Kidney glomerular epithelial cell (primary cell): ENCODE measurements around the gene THTPA.
A peak's percentile ranks its signal among the peaks of the same experiment; 100 is the strongest.

Source experiments
- DNase-seq: peaks from one replicate; lab custom pipeline; 2025; lab: John Stamatoyannopoulos, UW

Gene THTPA

DNA sequence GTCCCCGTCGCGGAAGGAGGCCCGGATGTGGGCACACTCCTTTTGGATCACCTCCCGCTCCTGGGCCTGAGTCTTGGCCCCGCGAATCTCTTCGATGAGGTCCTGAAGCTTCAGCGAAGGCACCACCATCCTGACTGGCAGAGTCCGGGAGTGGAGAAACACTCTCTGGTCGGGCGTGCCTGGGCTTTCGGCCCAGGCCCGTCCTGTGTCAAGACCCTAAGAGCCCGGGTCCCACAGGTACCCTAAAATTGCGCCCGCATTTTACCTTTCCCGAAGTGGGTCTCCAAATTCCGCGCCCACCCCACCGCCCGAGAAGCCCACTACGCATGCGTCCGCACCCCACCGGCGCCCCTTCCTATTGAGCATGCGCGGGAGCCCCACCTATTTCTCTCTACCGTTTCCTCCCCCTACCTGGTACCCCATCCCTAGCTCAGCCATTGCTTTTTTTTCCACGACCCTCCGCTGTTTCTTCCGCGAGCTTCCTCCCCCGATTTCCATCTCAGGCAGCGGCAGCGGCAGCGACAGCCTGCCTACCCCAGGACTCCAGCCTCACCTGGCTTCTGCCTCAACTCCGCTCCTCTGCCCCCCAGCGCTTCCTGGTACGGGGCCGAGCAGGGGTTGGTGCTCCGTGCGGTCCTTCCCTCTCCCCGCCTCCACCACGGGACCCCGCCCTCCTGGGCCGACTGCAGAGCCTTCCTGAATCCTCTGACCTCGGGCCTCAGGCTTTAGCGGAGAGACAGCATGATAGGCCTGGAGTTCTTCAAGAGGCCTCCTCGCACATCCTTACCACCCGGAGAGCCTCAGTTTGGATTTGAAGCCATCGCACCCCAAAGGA lies 11.3 kb downstream of the THTPA start, which contains the start of gene AP1G2:
AP1G2 (minus strand) TSS at position 606 of the 835 bp plus-strand sequence; CDS start at position 129, 477 bp downstream.
- DNase-seq = peak; percentile 85

DNA sequence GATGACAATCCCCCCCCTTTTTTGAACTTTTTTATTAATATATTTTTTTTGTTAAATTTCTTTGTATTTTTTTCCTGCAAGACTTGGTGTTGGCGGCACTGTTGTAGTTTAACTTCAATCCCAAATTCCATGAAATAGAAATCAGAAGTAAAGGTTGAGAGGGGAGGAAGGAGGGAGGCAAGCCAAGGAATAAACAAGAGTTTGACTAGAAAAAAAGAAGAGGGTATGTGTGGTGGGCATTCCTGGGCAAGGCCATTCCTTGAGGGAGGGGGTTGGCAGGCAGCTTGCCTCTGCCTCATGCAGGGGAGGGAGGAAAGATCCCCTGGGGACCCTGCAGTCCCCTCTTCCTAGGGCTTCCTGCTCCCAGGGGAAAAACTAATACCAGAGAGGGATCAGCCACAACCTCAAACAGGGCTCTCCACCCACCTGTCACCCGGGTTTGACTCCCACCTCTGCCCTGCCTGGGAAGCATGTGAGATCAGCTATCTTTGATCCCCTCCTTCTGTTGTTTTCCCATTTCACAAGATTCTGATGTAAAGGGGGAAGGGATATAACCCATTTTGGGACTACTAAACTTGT lies 12.0 kb downstream of the THTPA start:
- DNase-seq = no peak

DNA sequence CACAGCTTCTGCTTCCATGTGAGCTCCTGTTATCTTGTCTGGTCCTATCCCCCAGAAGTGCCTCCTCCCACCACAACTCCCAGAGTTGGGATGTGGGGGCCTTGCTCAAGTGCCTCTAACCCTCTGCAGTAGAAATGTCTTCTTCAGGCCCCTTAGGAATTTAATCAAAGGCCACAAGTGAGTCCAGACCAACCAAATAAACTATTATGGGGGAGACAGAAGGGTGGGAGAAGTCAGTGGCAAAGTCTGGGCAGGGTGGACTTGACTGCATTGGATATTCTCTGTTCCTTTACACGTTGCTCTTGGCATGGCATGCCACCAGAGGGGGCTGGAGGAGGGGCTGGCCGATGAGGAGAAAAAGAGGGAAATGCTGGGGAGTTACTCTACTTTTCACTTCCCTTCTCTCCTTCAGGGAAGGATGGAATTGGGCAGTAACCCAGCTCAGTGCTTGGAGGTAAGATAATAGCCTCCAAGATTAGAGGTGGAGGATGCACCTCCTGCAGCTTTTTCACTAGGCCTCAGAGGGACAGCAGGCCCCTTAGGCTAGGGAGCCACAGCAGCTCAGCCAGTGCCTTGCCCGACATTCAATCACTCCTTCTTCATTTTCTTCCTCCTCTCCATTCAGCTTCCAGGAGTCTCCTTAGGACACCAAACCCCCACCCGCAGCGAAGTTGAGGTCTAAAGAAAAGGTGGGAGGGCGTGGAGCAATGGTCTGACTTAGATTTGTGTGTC lies 12.7 kb downstream of the THTPA start:
- DNase-seq = peak; percentile 16

DNA sequence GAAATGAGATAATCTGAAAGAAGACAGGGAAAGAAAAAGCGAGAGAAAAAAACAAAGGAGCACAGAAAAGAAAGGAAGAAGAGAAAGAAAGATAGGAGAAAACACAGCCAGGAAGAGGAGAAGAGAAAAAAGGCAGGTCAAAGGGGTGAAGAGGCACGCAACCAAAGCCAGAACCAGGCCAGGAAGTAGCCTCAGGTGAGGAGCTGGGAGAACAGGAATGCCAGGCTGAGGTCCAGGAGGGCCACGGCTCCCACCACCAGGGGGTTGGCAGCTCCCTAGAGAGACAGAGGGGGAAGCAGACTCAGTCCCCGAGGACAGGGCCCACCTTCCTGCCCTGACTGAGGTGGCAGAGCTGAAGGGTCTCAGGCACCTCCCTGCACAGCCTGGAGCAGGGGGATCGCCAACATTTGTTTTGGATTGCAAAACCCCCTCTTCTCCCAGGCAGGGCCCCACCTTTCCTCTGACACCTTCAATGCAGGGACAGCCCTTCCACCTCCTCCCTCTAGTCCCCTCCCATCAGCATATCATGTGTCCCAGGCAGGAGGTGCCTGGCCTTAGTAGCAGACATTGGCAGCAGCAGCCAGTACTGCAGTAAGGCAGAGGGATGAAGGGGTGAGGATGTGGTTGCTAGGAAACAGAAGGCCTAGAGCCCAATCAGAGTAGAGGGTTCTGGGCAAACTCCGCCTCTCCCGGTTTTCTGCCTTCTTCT lies 13.5 kb downstream of the THTPA start:
- DNase-seq = no peak

DNA sequence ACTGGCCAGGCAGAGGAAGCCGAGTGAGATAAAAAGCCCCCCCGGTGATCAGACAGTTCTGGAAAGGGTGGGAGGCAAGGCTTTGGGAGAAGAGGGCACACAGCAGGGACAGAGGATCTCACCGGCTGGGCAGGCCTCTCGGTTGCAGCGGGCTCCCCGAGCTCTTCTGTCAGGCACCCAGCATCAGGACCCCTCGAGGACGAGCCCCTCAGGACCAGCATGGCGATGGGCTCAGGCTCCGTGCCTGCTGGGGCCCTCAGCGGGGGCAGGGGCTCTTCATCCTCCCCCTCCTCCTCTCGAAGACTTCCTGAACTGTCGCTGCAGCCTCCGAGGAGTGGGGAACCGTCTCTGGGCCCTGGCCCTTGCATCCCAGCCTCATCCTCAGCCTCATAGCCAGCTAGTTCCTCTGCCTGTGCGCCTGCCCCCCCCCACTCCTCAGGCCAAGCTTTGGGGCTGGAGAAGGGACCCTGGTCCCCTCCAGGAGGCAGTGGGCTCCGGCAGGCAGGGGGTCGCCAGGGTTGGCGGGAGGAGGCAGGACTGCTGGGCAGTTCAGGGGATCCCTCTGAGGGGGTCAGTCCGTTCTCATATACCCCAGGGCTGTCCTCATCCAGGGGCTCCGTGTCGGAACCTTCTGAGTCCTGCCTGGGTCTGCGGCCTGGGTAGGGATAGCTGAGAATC lies 14.9 kb downstream of the THTPA start:
- DNase-seq = no peak

DNA sequence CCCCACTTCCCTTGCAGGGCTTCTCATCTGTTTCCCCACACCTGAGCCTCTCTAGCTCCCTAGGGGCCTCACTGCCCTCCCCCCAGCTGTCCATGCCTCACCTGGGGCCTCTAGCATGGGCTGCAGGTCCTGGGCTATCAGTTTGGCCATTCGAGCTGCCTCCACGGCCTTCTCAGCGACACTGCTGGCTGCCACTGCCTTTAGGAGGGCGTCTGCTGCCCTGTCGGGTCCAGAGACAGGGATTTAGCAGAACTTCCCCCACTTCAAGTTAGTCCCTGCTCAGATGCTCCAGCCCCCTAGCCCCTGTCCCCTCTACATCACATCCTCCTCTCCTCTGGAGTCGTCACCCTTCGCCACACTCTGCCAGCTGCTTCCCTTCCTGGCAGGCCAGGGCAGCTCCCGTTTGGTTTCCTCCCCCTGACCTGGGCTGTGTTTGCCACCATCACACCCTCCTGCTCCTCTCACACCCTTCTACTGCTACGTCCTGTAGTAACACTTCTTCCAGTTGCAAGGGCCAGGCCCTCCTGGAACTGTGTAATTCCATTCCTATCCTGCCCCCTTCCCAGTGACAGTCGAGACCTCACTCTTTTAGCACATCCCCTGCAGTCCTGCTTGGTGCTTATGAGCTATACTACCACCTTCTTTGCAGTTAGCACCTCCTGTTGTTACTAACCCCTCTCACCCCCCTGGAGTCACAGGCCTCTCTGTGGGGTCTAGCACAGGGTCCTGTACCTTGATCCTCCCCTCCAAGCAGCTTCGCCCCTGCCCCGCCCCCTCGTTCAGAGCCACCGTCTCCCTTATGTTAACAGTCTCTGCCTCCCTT lies 15.8 kb downstream of the THTPA start:
- no peak for DNase-seq

DNA sequence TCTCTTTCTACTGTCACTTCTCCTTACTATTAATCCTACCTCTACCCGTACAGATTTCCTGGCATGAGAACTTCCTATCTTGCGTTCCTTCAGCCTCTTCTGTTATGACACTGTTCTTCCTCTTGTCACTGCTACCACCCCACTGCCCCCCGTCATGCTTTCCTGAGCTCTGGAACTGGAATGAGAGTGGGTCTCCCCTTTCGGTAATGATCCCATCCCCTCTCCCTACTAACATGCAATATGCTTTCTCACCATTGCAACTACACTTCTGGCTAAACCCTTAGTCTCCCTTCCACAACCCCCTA lies 16.4 kb downstream of the THTPA start:
- DNase-seq = no peak

DNA sequence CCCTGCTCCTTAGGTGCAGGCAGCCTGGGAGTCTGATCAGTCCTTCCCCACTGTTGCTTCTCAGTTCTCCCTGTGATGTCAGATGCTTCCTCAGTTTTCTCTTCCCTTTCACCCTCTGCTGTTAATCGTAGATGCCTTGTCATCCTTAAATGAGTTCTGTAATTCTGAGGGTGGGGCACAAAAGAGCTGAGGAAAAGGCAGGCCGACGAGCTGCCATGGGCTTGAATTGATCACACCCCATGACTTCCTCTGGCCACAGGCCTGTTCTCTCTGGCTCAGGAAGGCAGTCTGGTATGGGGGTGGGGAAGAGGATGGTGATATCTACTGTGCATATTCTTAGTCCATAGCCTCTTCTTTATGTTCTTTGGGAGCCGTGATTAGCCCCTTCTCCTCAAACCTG lies 16.8 kb downstream of the THTPA start:
- no peak for DNase-seq

DNA sequence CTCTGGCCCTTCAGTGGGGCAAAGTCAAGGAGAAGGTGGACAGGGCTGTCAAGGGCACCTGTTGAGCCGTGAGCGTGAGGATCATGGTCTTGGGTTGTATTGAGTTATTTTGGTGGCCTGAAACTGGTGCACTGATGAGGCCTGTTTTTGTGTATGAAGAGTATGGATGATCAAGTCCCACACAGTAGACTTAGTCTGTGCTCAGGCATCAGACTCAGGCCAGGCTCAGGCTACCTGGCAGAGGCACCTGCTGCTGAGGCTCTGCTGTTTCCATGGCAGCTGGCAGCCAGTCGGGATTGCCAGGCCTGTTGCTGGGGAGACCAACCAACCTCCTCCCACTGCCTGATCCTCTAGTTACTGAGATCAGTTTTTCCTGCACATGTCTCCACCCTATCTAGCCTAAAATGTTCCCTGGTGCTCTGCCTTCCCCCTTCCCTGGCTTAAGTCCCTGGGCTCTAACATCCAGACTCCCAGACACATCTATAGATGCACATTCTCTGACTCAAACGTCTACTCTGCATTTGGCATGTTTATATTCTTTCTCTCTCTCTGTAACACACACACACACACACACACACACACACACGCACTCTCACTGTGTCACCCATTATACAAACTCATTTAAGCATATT lies 17.4 kb downstream of the THTPA start:
- DNase-seq = no peak

DNA sequence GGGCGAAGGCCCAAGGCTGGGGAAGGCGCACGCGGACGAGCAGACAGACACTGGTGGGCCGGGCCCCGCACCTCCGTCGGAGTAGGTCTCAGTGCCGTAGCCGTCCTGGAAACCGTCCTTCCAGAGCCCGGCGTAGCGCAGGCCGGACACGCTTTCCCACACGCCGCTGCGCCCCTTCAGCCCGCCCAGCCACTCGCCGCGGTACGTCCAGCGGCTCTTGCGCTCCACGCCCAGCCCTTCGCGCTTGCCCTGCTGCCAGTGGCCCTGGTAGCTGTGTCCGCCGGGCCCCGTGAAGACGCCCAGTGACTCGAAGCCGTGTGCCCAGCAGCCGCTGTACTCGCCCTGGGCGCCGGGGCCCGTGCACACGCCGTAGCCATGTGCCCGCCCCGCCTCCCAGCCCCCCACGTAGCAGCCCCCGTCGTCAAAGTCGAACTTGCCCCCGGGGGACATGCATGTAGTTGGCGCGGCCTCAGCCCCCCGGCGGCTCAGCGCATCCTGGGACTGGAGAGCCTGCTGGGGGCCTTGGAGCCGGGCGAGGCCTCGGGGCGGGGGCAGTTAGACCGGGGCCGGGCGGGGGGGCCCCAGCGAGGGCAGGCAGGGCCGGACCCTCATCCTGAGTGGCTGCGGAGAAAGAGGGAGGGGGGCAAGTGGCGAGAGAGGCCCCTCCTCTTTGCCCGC lies 21.1 kb downstream of the THTPA start:
- no peak for DNase-seq

DNA sequence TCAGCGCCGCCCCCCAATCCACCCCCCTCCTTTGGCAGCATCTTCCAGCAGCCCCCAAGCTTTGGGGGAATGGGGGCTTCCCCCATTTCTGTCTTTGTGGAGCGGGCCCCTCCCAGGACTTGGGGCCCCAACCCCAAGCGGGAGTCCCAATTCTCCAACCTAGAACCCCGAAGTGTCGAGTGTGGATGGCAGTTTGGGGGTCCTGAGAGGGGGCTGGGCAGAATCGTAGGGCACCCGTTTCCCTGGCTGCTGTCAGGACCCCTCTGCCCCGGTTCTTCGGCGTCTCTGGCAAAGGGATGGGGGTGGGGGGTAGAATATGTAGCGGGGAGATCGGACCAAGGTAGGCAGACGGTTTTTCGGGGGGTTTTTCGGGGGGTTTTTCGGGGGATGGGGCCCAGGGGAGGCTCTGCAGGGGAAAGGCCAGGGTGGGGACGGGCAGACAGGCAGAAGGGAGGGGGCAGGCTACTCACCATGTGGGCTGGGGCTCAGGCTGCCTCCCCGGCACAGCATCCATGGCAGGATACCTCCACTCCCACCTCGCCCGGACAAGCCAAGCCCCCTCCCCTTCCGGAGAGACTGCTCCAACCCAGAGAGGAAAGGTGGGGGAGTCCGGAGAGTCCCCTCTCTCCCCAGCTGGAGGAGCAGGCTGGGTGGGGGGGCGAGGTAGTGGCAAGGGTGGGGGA lies 21.8 kb downstream of the THTPA start:
- DNase-seq = no peak

DNA sequence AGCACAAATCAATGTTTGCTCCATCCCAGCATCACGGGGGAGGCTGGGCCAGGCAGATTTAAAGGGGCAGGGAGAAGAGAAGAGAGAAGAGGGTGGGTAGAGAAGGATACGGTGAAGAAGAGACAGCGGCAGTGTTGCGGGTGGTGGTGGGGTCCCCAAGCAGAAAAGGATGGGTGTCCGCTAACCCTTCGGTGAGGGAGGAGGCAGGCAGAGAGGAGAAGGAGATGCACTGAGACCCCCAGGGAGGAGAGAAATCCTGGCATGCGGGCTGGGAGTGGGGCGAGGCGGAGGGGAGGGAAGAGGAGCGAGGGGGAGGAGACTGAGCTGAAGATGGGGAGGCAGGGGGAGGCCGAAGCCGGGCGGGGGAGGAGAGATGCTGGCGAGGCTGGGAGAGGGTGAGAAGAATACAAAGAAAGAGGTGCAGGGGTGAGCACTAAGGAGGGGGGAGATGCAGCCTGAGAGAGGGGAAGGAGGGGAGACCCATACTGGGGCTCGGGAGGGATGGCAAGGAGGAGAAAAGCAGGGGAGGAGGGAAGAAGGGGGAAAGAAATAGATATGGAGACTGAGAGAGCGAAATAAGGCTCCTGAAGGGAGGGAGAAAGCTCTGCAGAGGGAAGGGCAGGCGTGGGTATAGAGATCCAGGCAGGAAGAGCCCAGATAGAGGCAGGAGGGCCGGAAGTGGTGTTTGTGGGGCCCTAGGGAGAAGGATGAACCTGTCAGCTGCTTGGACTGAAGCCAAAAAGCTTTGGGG lies 22.7 kb downstream of the THTPA start, which contains the start of gene JPH4:
JPH4 (minus strand) TSS at position 231 of the 751 bp plus-strand sequence. CDS start 1,337 bp downstream, outside the sequence.
- no peak for DNase-seq

DNA sequence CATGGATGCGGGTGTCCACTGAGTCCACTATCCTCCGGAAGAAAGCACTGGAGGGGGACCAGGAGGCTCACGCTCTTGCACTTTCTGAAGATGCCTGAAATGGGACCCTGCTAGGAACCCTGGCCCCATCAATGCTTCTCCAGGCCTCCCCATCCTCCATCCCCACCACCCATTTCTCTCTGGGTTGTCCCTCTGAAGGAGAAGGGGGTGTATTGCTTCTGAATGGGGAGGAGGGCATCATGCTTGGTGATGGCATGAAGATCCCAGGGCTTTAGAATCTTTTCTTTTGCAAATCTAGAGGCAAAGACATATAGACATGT lies 23.2 kb downstream of the THTPA start:
- no peak for DNase-seq

DNA sequence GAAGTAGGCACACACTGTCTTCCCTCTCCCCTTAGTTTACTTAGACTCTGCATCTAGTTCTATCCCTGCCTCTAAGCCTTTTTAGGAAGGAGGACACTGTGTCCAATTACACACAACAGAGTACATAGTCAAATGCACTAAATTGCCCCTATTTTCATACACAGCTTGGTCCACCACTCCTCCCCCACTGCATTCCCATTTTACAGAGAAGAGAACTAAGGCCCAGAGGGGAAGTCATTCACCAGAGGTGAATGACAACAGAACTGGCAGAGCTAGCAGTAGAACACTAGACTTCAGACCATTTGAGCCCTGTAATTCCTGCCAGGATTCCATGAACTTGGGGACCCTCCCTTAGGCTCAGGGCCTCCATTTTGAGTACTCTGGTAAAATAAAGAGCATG lies 23.7 kb downstream of the THTPA start:
- DNase-seq = no peak

DNA sequence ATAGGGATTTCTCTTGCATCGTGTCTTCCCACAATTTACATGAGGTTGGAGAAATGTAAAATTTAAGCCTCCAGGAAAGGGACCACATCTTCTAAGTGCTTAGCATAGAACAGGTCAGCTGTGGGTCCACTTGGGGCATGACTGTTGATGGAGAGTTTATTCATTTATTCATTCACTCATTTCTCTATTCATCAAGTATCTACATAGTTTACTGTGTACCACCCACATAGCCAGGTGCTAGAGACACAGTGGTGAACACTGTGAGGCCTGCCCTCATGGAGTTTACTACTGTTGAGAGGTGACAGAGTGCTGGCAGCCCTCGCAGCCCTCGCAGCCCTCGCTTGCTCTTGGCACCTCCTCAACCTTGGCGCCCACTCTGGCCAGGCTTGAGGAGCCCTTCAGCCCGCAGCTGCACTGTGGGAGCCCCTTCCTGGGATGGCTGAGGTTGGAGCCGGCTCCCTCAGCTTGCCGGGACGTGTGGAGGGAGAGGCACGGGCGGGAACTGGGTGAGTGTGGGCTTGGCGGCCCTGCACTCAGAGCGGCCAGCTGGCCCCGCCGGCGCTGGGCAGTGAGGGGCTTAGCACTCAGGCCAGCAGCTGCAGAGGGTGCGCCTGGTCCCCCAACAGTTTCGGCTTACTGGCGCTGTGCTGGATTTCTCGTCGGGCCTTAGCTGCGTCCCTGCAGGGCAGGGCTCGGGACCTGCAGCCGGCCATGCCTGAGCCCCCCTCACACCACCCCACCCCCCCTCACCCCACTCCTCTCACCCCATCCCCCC lies 24.3 kb downstream of the THTPA start:
- no peak for DNase-seq

DNA sequence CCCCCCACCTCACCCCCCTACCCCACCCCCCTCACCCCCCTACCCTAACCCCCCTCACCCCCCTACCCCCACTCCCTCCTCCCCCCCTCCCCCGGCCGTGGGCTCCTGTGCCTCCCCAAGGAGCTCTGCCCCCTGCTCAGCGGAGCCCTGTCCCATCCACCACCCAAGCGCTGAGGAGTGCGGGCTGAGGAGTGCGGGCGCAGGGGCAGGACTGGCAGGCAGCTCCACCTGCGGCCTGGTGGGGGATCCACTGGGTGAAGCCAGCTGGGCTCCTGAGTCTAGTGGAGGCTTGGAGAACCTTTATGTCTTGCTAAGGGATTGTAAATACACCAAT lies 24.8 kb downstream of the THTPA start:
- no peak for DNase-seq

DNA sequence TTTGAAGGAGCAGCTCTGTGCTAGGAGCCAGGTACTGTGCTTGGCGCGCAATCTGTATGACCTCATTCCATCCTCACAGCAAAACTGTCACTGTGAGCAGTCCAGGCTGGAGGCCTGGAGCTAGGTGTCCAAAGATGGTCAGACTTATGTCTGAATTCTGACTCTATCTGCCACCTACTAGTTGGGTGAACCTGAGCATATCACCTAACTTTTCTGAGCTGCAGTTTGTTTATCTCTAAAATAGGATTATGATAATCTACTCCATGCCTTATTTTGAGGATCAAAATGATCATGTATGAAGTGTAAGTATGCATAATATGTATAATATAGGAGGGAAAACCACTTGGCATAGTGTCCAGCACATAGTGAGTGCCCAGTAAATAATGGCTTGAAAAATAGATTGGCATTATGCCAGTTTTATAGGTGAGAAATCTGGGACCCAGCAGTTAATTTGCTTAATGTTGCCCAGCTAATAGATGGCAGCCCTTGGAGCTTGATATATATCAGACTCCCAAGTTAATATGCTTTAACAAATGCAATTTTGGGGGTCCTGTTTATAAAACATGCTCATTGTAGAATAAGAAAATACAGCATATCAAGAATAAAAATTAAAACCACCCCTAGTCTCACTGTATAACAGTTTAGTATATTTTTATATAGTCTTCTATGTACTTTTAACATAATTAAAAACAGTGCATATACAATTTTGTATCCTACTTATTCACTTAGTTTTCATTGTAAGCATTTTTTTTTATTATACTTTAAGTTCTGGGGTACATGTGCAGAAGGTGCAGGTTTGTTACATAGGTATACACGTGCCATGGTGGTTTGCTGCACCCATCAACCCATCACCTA lies 27.1 kb downstream of the THTPA start:
- DNase-seq = no peak
